NCI-H1694 treated with DMSO at 0.1 percent for 48 hours (cell line): ENCODE results near the gene RAB9B.
A peak's percentile ranks its signal among the peaks of the same experiment; 100 is the strongest.
"Not testable (repeated sequence)": the region's sequence is repeated elsewhere in the genome, so short reads cannot be mapped to it uniquely, and the experiment has no call there.

Experiments used
- DNase-seq: peaks from one replicate; lab custom pipeline; 2025; lab: John Stamatoyannopoulos, UW

The RAB9B gene, protein sequence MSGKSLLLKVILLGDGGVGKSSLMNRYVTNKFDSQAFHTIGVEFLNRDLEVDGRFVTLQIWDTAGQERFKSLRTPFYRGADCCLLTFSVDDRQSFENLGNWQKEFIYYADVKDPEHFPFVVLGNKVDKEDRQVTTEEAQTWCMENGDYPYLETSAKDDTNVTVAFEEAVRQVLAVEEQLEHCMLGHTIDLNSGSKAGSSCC

DNA sequence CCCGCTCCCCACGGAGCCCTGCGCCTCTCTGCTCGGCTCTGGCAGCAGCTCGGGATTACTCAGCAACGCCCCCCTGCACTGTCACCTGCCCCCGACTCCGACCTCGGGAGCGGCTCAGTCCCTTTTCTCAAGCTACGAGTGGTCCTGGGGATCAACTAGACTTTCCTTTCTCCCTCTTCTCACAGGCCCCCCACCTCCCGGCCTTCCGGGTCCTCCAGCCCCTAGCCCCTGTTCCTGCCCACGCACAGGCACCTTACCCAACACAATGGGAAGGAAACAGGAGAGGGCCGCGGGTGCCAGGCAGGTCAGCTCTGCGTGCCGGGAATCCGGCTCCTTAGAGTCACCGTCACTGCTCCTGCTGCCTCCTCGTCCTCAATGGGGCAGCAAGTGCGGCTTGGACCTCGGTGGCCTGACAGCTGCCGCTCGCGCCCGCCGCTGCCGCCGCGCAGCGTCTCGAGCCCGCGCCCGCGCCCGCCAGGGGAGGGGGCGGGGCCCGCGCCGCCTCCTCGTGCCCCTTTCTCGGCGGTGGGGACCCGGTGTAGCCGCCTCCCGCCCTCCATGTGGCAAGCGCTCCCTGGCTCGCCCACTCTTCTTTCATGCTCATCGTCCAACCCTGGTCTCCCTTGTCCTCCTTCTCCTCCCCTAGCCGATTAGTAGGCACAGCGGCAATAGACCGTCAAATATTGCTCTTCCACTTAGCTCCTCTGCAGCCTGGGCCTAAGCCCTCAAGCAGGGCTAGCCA, at the start of gene RAB9B:
Gene RAB9B (minus strand): TSS at position 455 of the 742 bp plus-strand sequence. CDS start 6,473 bp downstream, outside the sequence.
- DNase-seq: peak; percentile 26

DNA sequence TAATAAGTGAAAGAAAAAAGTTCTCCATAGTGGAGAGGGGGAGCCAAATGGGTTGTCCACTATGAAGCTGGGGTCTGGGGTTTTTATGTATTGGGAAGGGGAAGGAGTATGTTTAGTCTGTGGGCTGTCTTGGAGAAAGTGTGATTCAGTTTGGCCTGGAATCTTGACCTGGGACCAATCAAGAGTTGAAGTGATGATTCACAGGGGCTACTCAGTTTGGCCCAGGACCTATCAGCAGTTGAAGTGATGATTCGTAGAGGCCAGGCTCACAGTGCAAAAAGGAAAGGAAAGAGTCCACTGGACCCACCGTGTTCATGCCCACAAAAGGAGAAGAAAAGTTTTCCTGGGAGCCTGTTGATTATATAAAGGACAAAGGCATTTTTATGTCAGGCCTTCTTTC, 47.3 kb upstream of the RAB9B start:
- DNase-seq: no peak

DNA sequence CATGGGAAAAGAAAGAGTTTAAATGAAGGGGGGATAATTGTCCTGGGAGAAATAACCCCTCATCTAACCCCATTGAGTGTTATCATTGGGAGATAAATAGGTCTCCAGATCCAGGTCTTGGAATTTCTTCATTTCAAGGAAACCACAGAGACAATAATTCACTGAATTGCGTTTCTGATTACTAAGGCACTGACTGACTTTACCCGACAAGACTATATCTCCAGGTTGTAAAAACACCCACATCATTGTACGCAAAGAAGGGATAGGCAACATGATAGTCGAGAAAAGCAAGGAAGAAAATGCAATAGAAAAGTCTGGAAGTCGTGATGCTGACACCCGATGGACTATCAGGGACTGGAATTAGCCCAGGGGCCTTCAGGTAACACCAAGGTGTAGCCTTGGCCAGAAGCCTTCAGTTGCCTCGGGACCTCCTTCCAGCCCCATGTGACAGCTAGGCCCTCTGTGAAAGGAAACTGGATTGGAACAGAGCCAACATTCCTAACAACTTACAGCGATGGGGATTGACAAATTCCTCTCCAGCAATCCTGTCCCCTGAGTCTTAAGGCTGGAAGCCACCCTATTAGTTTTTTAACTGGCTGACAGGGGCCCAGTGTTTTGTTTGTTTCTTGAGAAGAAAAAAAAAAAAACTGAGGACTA, 46.5 kb upstream of the RAB9B start:
- no peak for DNase-seq

DNA sequence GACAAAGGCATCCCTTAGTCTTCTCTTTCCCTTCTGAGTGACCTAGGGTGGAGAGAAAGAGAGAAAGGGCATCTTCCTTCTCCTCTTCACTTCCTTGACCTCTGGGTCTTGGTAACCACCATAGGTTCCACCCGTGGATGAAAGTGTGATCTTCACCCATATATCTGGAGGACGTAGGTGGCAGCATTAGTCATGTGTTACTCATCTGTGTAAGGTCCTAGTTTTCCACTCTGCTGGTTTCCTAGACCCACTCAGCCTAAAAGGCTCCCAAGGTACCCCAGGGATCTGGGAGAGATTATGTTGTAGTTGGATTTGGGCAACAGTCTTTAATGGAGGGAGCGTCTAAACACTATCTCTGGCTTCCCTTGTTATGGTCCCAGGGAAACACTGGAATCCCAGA, 45.5 kb upstream of the RAB9B start:
- no peak for DNase-seq

DNA sequence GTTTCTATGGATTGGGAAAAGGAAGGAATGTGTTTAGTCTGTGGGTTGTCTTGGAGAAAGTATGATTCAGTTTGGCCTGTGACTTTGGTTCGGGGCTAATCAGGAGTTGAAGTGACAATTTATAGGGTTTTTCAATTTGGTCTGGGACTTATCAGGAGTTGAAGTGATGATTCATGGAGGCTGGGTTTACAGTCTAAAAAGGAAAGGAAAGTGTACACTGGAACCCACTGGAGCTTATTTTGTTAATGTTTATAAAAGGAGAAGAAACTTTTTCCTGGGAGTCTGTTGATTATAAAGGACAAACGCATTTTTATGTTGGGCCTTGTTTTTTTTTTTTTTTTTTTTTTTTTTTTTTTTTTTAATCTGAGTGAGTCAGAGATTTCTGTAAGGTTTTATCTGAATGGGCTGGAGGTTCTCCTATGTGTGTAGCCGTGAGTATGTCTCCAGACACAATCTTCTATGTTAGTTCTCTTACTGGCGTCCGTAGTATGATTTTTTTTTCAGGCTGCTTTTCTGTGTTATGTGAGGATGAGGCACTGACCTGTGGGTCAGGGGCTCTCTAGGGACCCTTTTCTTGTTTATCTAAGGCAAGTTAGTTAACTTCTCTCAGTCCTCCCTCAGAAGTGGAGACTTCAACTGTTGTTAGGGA, 33.0 kb upstream of the RAB9B start:
- DNase-seq: no peak

DNA sequence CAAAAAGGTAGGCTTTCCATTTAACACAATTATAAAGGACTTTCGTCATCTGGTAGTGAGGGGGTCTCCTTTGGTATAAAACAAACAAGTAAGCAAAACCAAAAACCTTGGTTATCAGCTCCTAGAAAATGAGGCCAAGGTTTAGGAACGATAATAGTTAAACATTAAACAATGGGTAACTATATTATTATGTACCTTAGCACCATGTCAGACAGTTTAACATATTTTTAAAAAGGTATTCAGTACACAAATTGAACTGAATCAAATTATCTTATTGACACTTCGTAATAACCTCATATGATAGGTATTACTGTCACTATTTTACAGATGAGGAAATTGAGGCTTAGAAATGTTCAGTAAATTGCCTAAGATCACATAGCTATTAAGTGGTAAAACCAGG, 32.1 kb upstream of the RAB9B start:
- DNase-seq: no peak

DNA sequence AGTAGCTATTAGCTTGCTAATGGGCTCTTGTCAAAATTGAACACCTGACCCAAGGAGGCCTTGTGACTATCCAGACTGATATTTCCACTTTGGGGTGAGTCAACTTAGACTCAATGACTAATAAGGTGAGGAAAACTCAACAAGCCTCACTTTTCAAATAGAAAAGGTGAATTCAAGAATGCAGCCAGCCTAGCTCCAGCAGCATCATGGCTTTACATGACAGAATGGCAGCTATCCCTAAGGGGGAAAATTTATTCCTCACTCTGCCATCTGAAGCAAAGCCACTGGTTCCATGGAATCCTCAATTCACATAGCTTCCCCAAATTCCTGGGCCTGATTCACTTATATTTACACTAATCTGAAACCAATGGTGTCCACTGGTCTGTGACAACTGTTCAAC, 29.1 kb upstream of the RAB9B start:
- DNase-seq: no peak

DNA sequence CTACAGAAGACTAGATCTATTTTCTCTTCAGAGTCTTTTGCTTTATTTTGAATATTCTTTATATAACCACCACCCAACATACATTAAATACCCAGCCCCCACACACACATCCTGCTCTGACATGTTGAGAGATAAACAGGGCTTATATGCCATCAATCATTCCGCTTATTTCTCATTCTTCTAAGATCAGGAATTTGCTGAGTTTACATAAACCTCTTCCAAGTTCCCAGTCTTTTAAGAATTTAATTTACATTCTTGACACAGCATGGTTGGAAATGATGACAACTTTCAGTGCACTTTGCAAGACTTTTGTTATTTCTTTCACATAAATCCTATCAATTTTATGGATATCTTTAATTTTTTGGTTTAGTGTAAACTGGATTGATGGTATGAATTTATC, 17.5 kb upstream of the RAB9B start:
- DNase-seq: no peak

DNA sequence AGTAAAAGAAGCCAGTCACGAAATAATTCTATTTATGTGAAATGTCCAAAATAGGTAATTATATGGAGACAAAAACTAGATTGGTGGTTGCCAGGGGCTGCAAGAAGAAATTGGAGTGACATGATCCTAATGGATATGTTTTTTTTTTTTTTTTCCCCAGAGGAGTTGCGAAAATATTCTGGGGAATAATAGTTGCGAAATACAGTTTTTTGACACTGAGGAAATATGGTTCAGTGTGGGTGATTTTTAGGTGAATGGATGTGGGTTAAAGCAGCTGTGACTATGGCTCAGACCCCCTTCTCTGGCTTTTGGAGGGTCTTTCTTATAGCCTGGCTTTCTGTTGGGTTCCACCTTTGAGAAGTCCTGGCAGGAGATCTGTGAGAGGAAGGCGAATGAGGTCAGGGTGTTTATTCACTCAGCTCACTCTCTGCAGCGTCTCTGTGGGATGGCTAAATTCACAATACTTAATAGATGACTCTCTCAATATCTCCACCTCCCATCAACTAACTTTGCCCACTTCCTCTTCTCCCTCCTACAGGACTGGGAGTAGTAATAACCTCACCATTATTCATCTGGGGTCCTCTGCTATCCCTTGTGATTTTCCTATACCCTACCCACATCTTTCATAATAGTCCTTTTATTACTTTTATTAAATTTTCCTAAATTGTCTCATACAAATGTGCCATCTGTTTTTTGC, 15.3 kb upstream of the RAB9B start:
- DNase-seq: no peak

DNA sequence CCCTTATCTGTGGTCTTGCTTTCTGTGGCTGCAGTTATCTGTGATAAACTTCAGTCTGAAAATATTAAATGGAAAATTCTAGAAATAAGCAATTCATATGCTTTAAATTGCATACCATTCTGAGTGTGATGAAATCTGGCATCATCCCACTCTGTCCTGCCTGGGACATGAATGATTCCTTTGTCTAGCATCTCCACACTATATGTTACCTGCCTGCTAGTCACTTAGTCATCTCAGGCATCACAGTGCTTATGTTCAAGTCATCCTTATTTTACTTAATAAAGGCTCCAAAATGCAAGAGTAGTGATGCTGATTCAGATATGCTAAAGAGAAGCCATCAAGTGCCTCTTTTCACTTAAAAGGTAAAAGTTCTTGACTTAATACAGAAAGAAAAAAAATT, 14.3 kb upstream of the RAB9B start:
- no peak for DNase-seq

DNA sequence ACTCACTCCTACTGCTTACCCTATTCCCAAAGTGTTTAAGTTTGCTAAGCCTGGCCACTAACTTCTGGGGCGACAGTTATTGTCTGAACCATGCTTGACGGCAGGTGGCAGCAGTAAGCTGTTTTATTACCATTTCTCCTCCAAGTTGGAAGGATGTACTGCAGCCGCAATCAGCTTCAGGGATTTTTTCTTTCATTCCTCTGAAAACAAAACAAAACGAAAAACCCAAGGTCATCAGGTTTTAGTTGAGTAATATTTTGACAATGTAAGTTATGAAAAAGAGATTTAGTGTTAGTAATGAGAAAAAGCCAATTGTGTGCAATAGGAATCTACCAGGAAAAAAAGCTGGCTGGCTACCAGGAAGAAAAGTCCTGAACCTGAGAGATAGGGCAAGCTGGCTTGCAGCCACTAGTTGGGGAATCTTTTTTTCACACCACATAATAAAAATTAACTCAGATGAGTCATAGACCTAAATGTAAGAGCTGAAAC, 13.2 kb upstream of the RAB9B start:
- peak; percentile 2 for DNase-seq

DNA sequence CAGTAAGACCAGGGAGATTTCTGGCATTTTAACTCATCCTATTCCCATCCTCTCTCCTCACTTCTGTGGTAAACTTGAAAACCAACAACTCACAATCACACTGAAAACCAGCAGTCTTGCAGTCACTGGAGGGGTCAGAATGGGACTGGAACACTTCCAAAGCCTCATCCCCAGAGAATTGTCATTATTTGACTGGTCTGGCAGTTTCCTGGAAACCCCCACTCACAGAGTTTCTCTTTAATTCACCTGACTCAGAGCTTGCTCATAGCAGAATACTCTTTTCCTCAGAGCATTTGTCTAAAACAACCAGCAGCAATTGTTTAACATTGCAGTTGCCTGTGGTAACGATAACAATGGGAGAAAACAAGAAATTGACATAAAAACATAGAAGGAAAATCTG, 7.3 kb upstream of the RAB9B start:
- no peak for DNase-seq

DNA sequence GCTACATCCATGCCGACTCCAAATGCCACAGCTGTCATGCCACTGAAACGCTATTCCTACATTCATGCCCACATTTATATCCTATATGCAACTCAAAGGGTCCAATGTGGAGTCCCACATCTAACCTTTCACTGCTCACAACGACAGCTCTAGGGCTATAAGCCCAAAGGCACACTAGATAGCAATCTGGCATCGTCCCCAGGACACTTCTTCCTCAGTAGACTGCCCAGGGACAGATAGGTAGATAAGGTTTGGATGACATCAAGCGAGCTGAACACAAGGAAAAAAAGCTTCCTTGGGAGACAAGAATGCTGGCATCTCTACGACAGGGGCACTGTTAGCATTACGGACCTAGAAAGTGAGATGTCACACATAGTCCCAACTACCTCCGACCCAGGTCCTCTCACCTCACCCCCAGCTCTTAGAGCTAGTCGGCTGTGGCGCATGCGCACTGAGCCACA, 685 bp downstream of the RAB9B start:
- DNase-seq: peak; percentile 34

DNA sequence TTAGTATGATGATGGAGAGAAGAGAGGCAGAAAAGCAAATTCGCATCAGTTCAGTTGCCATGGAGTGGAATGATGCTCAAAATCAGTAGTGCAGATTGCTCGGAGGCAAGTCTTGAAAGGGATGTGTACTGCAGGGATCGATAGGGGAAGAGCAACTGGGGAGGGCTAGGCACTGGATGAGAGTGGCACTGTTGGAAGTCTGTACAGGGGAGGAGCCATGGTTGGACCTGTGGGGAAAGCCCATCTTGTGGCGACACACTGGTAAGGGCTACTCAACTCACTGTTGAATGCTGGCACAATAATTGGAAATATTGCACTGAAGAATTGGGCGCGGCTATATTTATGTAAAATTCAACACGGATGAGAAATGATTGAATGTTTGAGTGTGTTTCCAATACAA, 1.2 kb downstream of the RAB9B start:
- no peak for DNase-seq

DNA sequence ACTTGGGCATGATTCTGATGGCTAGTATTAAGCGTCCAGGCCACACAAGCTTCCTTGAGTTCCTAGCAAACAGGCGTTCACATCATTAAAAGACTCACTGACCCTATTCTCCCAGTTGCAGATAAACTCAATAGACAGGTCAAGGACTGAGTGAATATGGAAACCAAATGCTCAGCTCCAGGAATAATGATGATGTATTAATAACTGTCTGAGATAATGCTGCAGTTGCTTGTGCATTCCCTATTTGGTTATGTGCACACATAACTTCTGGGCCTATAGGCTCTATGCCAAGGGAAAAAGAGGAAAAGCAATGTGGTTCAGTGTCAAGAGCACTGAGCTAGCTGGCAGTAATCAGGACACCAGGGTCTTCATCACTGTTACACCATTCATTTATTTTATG, 3.5 kb downstream of the RAB9B start:
- DNase-seq: no peak

DNA sequence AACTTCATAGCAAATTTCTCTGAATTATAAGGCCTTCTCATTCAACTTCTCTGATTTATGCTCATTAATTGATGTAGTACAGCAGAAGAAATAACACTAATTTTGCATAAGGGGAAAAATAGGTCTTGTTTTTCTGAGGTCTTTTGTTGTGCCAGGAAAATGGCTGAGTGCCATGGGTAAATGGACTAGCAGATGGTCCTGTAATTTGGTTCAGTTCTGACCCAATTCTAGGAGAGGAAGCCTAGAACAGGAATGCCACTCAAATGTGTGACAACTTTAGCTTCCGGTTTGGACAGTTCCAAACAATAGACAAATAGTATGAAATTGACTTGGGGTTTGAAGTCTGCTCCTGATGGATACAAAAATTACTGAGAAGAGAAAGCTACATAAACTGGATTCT, 6.2 kb downstream of the RAB9B start:
- DNase-seq: no peak

DNA sequence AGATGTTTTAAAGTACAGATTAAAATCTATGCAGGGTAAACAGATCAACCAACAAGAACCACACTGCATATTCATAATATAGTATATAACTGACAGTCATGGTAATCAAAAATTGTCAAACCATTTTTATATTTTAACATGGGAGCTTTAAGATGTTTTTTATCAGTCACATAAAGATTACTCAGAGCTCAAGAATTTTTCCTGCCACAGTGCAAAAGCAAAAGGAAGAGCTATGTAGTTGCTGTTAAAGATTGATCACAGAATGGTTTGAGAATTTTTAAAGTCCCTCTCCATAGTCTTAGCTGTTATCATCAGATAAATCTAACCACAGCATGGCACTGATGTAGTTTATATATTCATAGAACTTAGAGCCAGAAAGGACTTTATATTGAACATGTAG, 8.5 kb downstream of the RAB9B start:
- no peak for DNase-seq

DNA sequence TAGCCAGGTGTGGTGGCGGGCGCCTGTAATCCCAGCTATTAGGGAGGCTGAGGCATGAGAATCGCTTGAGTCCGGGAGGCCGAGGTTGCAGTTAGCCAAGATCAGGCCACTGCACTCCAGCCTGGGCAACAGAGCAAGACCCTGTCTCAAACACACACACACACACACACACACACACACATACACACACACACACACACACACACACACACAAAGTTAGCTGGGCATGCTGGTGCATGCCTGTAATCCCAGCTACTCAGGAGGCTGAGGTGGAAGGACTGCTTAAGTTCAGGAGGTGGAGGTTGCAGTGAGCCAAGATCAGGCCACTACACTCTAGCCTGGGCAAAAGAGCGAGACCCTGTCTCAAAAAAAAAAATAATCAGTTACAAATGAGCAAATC, 11.3 kb downstream of the RAB9B start:
- DNase-seq: not testable (repeated sequence)

DNA sequence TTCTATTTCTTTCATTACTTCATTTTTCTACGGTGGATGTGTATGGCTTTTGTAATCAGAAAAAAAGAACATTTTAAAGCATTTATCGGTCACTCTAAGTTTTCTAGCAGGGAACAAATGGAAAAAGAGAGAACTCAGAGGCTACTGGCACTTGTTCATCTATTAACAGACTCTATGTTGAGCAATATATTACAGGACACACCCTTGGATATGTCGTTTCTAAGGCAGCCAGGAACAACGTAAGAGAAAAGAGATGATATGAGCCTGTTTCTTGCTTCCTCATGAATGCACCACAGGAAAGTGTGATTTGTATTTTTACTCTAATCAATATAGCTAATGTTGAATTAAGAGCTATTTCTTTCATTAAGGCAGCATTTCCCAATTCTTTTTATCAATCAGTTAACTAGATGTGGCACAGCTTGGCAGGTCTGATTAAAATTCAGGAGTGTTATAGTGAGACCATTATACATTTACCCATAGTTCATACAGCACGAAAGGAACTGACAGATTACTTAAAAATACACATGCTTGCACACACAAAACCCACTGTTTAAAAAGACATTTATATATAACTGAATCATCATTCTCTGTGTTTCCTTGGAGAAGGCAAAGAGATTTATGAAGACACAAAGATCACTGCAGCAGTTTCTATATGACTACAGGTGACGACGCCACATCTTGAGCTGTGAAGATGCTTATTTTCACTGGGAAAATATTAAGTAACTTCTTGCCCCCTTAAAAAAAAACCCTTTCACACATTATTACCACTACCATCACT, 13.0 kb downstream of the RAB9B start:
- no peak for DNase-seq

DNA sequence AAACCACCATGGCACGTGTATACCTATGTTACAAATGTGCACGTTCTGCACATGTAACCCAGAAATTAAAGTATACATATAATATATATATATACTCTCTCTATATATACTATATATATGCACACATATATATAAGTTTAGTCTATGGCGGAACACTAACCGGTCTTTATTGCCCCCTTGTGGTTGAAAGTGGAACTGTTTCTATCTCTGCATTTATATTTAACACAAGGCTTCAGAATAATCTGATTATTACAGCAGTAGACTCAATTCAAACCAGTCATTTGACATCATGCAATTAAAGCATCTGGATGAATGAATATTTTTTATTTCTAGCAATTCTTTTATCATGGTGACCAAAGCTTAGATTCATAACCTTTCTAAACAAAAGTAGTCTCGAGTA, 14.6 kb downstream of the RAB9B start:
- DNase-seq: peak; percentile 53

DNA sequence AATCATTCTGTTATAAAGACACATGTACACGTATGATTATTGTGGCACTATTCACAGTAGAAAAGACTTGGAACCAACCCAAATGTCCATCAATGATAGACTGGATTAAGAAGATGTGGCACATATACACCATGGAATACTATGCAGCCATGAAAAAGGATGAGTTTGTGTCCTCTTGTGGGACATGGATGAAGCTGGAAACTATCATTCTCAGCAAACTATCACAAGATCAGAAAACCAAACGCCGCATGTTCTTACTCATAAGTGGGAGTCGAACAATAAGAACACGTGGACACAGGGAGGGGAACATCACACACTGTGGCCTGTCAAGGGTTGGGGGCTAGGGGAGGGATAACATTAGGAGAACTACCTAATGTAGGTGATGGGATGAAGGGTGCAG, 15.0 kb downstream of the RAB9B start:
- DNase-seq: not testable (repeated sequence)
